SIG-M5 treated with dmso at 0.1 percent for 504 hours (cell line): ENCODE results near the gene SPATA20.

ENCODE experiments used
- DNase-seq: peaks from one replicate; lab custom pipeline; 2025; ENCODE audit not compliant: unreplicated experiment; lab: John Stamatoyannopoulos, UW

Gene SPATA20

DNA sequence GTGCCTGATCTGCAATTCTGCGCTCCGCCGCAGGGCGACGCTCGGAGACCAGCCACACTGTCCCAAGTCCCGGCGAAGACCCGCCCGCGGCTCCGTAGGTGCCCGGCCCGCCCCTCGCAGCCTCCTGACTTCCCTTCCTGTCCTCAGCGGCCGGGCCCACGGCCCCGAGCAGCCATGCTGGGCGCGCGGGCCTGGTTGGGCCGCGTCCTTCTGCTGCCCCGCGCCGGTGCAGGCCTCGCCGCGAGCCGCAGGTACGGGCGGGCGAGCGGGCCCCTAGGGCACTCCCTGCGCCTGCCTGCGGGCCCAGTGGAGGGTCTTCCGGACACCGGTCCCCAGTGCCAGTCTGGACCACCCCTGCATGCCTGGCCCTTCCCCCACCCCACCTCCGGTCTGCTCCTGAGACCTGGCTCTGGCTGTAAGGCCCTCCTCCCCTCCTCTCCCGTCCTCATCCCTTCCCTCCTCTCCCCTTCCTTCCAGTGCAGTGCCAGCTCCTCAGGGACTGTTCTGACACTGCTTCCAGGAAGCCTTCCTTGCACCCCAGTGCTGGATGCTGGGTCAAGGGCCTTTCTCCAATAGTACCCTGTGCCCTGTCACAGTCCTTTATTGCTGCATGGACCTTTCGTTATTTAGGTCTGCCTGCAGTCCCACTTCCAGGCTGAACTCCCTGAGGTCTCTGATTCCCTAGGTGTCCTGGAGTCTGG is at the start of gene SPATA20:
Gene SPATA20 (plus strand): TSS at position 140 of the 701 bp plus-strand sequence. CDS start 35 bp downstream, at position 175.
- DNase-seq: peak; percentile 91

GRCh38 chr17:50498021-50498874 is 48.7 kb upstream of the SPATA20 start:
- no peak for DNase-seq

- no peak for DNase-seq
Observed at GRCh38 chr17:50499270-50499669, 47.7 kb upstream of the SPATA20 start.

DNA sequence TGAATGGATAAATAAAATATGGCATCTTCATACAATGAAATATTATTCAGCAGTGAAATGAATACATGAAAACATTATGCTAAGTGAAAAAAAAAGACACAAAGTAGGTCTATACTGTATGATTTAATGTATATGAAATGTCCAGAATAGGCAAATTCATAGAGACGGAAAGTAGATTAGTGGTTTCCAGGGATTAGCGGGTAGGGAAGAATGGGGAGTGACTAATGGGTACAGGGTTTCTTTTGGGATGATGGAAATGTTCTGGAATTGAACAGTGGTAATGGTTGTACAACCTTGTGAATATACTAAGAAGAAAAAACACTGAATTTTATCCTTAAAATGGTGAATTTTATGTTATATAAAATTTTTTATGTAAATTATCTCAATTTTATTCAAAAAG is 47.3 kb upstream of the SPATA20 start:
- DNase-seq: no peak

- peak; percentile 37 for DNase-seq
Observed at GRCh38 chr17:50501054-50501453, 45.9 kb upstream of the SPATA20 start.

DNA sequence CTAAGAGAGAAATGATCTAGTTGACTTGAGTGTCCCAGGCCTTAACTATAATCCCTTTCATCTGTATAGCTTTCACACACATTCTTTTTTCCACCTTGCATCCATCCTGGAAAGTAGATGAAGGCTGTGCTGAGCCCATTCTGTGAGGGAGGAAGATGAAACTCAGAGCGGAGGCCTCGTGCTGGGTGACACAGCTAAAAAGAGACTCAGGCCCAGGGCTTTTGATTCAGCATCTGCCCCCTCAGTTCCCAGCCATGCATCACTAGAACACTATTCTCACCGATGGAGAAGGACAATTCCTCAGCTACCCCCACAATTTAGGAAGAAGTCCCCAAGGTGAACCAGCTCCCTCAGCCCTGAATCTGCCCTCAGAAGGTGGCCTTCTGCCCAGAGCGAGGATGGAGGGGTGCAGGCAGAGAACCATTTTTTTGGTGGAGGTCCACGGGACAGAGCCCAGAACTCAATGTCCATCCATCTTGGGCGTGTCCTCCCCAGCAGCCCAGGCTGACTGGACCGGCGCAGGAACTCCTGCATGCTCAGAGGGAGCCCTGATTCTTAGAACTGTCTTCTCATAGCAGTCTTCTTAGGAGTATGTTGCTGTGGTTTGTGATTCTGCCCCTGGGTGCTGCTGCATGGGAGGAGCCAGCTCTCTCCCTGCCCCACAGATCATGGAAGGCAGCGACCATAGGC is 44.5 kb upstream of the SPATA20 start:
- no peak for DNase-seq

- no peak for DNase-seq
Observed at GRCh38 chr17:50505591-50506130, 41.3 kb upstream of the SPATA20 start.

DNA sequence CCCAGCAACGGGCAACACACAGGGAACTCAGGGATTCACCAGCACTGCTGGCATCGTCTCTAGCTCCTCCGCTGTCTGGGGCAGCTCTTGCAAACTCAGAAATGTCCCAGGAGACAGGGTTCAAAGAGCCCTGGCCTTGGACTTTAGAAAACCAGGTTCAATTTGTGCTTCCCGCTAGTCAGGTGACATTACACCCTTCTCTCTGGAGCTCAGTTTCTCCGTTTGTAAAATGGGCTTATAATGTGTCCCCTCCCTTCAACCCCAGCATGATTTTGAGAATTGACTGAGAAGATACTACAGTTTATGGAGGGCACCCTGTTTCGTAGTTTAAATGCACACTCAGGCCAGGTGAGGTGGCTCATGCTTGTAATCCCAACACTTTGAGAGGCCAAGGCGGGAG is 40.7 kb upstream of the SPATA20 start:
- DNase-seq: no peak

DNA sequence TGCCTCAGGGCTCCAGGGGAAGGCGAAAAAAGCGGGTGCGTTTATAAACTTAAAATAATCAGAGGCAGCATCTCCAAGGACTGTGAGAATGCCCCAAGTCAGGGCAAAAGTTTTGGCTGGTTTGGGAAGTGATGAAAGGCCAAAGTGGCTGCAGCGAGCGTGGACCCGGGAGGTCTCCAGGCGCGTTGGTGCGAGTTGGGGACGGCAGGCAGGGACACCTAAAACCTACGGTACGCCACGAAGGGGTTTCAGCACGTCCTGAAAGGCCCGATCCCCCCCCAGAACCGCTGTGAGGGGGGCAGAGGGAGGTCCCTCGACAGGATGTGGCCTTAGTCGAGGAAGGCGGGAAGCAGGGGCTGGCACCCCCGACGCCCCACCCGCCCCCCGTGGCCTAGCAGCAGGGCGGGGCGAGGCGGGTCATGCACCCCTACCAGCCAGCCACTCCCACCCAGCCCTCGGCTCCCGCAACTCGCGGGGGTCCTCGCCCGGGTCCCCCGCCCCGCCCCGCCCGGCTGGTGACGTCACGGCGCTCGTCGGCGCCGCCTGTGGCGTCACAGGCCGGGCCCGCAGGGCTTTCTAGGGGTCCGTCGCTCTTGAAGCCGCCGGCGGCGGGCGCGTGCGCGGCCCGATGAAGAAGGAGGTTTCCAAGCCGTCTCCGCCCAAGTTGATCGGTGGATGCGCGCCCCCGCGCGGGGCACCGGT is 39.0 kb upstream of the SPATA20 start, which contains the start of gene MYCBPAP:
Gene MYCBPAP (plus strand): TSS at position 569 of the 702 bp plus-strand sequence. CDS start 236 bp downstream, outside the sequence.
- DNase-seq: peak; percentile 61

DNA sequence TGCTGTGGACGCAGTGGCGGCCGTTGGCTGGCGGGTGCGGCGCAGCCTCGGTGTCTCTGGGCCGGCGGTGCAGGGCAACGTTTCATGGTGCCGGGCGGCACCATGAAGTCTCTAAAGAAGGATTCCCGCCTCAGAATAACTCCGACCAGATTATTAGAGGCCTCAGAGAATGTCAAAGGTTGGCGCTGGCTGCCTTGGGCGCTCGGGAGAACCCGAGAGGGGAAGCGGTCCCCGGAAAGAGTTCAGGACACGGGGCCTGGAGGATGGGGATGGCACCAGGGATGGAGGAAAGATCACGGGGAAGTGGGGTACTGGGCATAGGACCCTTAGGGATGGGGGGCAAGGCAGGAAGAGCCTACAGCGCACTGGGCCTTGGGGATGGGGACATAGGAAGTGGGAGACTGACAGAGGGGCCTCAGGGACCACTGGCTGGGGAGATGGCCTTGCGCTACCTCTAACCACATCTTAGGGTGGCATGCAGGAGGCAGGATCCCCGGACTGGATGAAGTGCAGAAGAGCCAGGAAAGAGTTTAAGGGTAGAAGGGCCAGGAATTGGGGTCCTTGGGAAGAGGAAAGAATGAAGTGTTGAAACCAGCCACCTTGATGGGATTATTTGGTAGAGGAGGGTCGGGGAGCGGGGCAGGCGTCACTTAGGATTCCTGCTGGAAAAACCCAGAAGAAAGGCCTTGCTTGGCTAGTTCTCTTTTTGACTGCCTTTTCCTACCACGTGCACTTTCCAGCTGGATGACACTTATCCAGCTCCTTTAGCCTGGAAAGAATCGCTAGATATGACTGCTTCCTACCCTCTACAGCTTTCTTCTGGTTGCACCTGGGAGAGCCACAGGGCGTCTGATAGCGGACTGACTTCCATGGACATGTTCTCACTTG is 38.2 kb upstream of the SPATA20 start:
- DNase-seq: no peak

DNA sequence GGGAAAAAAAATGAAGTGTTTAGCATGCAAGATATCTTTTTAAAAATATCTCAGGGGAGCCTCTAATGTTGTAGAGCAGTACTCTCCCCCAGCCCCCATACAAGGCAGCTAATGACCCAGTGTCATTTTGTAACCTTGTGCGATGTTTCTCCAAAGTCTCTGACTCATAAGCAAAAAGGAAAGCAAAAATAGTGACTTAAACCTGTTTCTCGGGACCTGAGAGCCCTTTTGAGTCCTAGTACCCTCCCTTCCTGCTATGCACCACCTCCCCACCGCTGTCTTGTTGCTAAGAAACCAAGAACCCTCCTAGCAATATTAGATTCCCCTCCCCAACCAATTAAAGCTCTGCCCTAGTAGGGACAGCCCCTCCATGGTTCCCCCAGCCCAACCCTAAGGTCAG is 35.9 kb upstream of the SPATA20 start:
- DNase-seq: peak; percentile 25

GRCh38 chr17:50513495-50513894 is 33.5 kb upstream of the SPATA20 start:
- no peak for DNase-seq

DNA sequence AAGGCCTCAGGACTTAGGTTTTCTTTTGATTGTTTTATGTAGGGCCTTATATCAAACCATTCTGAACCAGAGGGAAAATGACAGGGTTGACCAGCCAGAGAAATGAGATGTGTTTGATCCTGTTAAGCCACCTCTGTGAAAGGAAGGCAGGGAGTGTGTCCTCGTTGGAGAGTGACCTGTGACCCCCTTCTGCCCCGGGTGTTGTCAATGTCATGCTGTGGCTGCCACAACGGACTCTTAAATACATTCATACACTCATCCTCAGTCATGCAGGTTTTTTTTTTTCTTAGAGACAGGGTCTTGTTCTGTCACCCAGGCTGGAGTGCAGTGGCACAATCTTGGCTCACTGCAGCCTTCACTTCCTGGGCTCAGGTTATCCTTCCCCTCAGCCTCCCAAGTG is 32.6 kb upstream of the SPATA20 start:
- DNase-seq: no peak

DNA sequence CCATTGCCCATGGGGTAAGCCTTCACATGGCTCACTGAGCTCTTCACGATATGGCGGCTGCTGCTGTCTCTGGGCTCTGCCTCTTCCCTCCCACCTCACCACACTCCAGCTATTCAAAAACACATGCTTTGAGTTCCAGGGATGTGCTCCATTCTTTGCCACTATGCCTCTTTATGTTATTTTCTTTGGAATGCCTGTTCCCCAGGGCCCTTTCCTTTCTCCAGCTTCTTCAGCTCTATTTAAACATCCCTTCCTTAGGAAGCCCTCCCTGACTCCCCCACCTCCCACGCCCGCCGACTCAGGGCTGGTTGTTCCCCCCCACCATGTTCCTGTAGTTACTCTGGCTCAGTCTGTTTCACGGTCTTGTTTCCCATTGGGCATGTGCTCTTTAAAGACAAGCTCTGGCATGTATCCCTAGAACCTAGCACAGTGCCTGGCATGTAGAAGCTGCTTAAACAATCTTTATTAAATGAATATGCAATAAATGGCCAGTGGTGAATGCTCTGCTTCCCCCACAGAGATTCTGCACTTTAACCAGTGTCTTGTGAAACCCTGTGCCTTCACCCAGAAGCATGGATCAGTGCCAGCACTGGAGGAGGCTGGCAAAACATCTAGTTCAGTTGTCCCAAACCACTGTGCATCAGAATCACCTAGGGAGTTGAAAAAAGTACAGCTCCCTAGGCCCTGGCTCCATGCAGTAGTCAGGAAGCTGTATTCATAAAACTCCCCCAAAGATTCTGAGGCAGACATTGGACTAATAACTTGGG is 31.9 kb upstream of the SPATA20 start:
- DNase-seq: no peak

DNA sequence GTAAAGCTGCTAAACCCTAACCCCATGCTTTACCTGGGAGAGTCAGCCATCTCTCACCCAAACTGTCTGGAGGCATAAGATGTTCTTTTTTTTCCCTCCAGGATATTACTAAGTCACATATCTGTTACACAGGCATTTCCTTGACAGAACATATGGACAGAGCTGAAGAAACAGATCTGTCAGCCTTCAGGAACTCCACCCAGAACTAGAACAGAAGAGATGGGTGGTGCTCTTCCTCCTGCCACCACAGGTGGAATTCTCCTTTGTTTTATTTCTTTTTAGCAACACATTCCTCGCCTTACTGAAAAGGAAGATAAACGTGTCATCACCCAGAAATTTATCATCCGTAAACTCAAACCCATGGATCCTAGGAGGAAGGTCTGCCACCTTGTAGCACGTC is 30.0 kb upstream of the SPATA20 start:
- no peak for DNase-seq

DNA sequence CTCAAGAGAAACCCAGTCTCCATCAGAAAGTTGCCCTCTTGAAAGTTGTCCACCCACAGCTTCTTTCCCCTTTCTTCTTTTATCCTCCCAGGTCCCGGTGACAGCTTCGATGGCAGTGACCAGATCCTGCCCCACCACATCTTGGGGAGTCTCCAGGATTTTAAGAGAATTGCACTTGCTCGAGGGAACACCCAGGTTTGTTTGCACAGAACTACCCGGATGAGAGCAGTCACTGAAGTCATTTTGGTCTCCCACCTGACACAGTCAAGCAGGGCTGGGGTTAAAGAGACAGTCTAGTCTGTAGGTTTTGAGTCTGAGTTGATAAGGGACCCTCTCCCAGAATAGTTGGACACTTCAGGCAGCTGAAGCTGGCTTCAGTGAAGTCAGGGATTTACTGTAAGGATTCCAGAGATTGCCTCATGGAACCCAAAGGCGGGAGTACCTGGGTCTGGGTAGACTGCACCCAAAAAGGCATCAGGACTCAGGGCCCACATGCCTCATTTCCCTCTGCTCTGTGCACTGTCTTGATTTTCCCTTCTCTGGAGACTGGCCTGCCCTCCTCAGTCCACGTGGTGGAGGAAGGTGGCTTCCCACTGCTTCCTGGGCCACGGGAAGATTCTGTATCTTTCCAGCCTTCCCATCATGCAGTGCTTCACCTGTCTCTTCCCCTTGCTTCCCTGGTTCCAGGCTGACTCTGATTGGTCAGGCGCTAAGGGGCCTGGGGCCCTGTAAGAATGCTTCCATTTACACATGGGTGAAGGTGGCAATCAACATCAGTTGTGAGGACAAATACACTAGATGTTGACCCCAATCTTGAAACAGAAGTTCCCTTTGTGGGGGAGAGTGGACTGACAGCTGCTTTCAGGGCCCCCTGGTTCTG is 29.2 kb upstream of the SPATA20 start:
- no peak for DNase-seq

DNA sequence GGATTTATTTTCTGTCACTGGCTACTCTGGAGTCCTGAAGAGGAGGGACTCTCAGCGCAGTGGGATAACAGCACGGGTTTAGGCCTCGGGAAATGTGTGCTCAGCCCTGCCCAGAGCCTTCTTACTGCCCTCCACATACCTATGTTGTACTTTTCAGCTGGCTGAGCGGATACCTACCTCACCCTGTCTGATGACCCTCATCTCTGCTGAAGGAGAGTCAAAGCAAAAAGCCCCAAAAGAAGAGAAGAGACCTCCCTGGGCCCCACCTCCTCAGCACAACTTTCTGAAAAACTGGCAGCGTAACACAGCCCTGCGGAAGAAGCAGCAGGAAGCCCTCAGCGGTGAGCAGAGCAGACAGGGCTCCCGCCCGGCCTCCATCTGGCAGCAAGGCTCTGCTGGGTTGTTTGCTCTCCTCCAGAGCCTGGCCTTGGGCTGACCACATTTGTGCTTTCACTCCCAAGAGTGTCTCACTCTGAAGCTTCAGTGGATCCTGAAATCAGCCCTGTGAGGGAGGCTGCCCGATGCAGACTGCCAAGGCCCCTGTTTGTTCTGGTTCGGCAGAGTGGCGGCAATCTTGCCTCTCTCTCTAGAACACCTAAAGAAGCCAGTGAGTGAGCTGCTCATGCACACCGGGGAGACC is 28.5 kb upstream of the SPATA20 start:
- no peak for DNase-seq
